HG02798 (cell line): Measurements from ENCODE around the gene CDK11A.

Source experiments
- ATAC-seq: cut with Tn5 transposase; IDR thresholded peaks from one replicate; pipeline ENCODE4 v1.9.1; 2021; ENCODE audit warnings: mild to moderate bottlenecking; ENCODE audit not compliant: unreplicated experiment, poor library complexity

Gene CDK11A

DNA sequence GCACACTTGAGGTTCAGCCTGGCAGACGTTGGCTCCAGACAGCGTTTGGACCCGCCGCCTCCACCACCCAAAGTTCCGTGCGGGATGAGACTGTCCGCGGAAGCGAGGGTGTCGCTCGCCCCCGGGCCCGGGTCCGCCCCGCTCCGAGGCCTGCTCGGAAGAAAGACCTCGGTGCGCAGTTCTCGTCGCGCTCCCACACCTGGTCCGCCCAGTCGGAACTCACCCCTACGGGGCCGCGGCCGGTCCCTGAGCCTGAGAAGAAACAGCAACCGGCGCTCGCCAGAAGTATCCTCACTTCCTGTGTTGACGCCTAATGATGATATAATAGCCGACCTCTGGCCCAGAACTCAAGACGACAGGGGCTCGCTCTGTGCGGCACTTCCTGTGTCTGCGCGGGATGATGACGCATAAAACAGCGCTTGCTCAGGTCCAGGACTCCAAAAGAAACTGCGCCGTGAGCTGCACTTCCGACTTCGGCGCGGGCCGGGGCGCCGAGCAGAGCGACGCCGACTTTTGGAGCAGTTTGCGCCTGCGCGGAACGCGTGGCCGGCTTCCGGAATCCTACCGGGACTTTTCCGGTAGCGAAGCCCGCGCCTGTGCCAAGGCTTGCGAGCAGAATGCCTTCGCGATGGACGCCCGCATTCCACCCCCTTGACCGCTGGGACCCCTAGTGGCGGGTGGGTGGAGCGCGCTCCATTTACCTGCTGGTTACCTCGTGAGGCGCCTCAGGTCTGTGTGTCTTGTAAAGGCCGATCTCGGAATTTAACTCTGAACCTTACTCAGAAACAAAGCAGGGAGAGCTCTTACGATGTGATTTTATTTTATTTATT is at the start of gene CDK11A:
Gene CDK11A (minus strand): TSS at position 323 of the 830 bp plus-strand sequence. CDS start 1,539 bp downstream, outside the sequence.
- ATAC-seq, result peak; percentile 98

DNA sequence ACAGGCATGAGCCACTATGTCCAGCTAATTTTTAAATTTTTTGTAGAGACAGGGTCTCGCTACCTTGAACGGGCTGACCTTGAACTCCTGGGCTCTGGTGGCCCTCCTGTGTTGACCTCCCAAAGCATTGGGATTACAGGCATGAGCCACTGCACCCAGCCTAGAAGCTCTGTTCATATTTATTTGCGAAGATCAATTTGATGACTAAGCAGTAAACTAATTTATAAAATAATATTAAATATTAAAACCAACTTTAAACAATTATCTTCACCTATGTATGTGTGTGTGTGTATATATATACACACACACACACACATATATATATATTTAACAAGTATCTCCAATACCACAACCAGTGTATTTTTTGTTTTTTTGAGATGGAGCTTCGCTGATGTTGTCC is 49.7 kb upstream of the CDK11A start:
- ATAC-seq, result no peak

DNA sequence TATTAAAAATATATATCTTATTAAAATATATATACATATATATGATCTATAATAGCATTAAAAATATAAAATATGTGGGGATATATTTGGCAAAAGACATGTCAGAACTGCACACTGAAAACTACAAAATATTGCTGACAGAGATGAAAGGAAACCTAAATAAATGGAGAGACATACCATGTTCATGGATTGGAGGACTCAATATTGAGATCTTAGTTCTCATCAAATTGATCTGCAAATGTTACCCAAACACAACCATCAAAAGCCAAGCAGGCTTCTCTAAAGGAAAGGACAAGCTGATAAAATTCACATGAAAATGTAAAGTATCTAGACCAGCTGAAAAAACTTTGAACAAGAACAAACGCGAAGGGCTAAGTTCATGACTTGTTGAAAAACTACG is 46.9 kb upstream of the CDK11A start:
- ATAC-seq, result no peak

DNA sequence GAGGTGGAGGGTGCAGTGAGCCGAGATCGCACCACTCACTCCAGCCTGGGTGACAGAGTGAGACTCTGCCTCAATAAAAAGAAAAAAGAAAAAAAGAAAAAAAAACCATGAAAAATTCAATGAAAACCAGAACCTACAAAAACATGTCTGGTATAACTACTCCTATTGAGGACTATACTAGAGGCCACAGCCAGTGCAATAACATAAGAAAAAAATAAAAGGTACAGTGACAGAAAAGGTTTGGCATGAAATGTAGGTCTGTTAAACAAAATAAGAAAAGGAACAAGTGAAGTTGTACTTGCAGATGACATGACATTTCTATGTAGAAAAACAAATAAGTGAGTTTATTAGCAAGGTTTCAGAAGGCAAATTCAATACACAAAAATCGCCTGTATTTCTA is 45.9 kb upstream of the CDK11A start:
- ATAC-seq, result no peak

DNA sequence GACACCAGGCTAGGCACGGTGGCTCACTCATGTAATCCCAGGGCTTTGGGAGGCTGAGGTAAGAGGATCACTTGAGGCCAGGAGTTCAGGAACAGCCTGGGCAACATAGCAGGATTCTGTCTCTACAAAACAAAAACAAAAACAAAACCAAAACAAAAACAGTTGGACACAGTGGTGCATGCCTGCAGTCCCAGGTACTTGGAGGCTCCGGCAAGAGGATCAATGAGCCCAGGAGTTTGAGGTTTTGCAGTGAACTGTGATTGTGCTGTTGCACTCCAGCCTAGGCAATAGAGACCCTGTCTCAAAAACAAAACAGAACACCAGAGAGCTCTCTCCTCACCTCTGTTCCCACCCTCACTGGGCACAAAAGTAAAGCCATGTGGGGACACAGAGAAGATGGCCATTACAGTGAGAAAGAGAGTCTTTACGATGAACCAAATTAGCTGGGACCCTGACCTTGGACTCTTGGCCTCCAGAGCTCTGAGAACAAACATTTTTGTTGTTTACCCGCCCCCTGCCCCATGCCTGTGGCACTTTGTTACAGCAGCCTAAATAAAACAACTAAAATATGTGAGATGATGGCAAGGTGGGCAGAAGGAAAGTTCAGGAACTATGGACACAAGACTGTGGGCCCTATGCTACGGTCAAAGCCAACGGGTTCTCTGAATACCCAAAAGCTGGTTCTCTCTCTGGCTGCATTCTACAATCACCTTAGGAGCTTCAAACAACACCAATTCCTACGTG is 44.3 kb upstream of the CDK11A start:
- ATAC-seq, result no peak

DNA sequence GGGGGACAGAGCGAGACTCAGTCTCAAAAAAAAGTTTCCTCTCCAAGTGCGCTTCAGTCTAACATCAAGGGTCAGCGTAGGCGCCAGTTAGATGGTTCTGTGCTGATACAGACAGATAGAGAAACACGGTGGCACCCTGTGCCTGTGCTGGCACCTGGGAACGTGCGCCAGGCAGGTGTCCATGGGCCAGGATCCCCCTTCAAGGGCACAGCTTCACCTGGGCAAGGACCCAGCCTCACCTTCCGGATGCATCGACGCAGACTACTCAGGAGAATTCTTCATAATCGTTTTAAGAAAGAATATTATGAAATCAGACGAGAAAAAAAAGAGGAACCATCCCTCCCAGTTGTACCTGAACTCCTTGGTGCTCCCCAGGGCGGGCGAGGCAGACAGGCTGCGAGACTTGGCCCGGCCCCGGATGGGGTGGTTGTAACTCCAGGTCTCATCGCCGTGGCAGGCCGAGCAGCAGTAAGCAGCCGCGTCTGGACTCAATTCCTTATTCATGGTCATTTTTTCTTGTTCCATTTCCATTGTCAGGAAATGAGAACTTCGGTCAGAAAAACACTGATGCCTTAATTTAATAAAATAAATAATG is 40.8 kb upstream of the CDK11A start:
- no peak for ATAC-seq

DNA sequence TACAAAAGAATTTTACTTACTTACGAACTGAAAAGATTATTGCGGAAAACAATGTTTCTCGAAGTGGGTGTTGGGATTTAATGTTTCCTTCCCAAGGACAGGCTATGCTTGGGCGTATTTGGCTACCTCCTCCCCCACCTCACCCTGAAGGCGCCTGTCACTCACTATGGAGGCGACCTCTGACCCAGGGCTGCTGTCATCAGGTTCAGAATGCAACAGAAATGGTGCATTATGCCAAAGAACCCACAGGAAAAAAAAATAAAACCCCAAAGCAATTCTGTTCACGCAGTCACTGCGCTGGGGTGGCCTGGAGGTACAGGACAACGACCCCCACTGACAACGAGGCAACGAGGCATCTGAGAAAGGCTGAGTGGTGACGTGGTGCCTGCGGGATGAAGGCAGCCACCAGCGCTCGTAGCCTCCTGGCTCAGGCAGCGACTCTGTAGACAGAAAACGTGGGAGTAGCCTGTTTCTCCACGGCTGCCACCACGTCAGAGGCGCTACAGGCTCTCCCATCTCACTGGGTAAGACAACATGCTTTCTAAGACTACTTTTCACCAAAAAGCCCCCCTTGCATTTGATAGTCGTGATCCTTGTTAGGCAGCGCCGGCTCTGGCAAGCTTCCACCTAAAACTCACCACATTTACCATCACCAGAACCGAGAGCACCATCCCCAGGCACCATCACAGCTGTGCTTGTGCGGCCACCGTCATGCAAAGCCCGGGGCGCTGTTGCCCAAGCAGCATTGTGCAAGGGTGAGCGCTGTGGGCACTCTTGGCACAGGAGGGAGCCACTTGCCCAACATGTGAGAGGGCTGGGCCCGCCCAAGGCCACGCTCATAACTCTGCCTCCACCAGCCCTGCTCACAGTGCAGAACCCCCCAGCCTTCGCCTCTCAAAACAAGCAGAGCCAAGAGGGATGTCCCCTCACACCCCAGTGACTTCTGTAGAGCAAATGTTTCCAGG is 39.8 kb upstream of the CDK11A start:
- ATAC-seq, result no peak

DNA sequence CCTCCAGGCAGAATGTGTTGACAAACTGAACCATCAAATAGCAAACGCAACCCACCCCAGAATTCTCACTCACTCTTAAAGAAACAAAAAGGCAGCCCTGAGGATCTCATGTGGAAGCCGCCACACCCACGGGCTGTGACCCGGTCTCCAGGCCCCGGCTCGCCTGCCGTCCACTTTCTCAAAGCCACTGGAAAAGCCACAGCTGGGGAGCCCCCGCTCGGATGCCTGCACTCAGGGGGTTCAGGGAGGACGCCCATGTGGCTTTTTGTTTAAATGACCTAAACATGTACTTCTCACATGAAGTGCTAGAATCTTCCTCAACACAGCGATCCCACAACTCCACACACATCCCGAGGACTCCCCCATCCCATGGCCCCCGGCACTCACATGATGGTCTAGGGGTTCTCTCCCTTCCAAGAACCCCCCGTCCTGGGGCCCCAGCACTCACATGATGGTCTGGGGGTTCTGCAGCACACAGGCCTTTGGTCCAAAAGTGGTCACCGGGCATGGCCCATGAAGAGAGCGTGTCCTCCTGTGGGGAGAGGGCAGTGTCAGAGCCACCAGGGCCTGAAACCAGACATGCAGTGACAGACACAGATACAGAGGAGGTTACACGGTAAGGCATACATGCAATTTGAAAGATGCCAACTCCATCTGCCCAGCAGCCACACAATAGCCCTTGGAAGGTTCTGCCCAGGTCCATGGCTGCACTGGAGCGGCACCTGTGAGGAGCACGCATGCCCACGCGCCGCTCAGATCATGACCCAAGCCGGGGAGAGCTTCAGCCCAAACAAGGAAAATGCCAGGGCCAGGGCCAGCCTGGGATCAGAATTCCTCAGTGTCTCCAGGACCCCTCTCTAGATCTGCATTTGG is 37.6 kb upstream of the CDK11A start:
- ATAC-seq, result no peak

DNA sequence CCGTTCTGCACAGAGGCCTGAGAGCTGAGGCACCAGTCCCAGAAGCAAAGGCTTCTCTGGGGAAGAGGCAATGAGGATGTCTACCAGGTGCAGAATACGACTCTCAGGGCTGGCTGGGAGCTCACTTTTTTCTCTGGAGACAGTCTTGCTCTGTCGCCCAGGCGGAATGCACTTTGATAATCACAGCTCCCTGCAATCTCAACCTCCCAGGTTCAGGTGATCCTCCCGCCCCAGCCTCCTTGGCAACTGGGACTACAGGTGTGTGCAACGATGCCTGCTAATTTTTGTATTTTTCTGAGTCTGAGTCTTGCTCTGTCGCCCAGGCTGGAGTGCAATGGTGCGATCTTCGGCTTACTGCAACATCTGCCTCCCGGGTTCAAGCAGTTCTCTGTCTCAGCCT is 36.6 kb upstream of the CDK11A start:
- ATAC-seq, result no peak

DNA sequence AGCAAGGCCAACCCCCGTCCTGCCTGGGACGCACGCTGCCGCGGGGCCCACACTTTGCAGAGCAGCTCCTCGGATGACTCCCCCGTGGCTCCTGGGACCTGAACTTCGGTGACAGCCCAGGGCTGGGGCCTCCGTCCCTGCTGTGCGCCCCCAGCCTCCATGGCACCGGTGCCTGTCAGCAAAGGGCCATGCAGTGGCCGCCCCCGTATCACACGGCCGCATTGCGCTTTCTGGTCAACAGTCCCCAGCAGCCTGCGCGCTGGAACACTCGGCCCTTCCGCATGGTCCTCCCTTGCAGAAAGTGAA is 36.1 kb upstream of the CDK11A start:
- ATAC-seq, result no peak

DNA sequence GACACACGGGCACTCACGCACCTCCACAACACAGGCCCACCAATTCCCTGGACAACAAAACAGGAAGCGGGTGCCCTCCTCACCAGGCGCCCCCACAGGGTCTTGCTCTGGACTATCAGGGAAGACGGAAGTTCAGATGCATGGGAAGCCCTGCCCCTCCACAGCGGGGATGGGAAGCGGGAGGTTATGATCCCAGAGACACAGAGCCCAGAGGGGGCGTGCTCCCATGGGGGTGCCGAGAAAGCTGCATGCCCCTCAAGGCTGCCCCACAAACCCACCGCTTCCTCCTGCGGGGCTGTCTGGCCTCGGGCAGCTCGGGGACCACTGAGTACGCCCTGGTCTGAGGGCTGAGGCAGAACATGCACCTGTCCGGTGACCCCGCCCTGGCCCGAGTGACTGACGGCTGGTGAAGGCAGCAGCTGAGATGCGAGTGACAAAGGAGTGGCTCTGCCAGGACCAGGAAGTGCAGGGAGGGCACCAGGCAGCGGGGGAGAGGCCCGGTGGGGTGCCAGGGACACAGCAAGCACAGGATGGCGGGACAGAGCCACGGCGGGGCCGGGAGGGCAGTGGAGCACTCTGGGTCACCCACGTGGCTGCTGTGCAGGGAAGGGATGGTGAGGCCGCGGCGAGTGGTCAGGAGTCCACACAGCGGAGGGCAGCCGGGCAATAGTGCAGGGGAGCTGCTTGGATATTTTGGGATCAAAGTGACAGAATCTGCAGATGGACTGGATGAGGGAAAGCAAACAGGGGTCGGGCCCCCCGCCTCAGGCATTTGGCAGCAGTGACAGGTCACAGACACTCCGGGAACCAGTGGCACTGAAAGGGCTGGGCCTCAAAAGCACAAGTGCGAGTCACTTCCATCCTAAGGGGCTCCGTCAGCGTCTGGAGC is 35.5 kb upstream of the CDK11A start:
- no peak for ATAC-seq

DNA sequence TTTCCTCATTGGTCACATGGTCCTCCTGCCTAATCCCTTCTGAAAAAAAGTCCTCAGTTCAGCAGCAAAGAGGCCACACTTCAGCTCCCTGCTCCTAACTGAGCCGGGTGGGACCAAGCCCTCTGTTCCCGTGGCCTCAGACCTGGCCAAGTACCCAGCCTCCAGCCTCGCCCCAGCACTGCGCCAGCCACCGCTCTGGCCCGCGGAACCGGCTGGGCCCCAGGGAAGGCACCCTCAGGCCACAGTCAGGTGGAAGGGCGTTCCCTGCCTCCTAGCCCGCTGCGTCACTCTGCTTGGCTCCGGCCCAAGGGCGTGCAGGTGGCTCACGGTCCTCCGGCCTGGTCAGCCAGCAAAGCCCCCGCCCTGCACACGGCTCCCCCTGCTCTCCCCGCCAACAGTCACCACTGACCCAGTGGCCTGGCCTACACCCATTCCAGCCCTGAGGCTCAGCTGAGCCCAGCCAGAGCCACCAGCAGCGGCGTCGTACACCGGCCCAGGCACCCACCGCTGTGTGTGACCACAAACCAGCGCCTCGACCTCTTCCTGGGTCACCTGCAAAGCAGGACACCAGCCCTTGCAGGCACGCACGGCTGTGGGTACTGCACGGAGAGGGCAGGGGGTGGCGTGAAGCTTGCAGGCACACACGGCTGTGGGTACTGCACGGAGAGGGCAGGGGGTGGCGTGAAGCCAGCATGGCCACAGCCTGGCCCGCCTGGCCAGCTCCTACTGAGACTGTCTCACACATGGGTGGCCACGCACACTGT is 34.7 kb upstream of the CDK11A start:
- no peak for ATAC-seq

DNA sequence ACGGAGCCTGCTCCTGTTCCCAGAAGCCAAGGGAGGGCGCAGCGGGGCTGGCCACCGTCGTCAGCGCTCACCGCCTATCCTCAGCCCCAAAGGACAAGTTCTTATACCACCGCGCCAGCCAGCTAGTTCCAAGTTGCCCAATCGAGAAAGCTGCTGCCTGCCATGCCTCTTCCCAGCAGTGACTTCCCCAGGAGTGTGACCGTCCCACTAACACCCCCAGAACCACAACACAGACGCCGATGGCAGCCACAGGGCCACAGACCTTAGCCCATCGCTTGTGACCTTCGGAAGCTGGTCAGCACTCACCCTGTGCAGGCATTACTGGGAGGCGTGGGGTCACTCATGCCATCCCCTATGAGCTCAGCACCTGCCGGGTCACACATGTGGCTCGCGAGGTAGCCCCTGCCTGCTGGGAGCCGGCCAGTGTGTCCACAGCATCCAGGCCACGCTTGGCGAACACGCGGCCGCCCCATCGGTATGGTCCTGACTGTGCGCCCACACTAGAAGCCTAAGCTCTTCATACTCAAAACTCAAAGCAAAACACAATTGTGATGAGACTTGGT is 34.0 kb upstream of the CDK11A start:
- ATAC-seq, result no peak

DNA sequence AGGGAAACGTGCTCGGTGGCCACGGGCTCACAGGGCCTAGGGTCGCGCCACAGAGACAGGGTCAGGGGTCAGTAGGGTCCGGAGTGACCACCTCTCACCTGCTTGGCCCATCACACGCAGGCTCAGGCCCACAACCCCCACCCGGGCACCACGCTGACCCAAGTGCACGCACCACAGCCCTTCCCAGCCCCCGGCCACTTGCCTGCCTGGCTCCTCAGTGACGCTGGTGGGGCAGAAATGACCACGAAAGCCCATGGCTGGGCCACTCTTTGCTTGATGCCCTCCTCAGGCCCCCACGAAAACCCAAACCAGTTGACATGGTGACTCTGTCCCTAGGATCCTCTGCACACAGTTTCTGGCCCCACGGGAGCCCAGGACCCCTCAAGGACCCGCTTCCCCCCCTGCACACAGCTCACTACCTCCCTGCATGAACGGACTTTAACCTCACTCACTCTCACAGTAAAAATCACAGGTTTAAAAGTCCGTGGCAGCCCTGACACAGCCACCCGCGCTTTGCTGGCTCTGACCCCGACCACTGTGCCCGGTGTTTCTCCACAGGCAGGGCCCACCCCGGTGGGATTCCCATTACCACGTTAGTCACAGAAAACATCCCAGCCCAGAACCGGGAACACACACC is 33.4 kb upstream of the CDK11A start:
- no peak for ATAC-seq

DNA sequence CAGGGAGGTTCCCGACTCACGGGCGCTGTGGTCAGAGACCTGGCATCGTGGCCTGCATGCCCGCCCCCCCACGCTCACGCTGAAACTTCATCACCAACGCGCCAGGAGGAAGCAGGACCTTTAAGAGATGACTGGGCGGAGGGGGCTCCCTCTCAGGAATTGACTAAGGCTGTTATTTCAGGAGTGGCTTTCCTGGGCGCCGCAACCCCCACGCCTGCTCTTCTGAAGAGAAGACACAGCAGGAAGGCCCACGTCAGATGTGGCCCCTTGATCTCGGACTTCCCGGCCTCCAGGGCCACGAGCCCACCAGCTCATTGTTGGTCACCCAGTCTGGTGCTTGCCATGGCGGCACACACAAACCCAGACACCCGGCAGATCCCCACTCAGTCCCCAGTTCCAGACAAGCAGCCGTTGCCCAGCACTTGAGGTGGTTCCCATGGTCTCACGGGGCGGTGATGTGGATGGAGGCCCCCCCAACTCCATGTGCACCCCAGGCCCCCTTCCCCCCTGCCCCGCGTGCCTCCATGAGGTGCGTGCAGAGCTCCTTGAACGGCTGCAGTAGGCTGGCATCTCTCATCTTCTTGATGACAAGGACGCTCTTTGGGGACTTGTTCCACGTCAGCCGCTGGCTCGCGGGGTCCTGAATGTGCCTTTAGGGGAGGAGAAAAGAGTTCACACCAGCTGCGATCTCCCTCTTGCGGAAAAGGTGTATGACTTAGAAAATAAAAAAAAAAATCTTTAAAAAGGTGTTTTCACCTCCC is 32.7 kb upstream of the CDK11A start:
- ATAC-seq, result no peak

DNA sequence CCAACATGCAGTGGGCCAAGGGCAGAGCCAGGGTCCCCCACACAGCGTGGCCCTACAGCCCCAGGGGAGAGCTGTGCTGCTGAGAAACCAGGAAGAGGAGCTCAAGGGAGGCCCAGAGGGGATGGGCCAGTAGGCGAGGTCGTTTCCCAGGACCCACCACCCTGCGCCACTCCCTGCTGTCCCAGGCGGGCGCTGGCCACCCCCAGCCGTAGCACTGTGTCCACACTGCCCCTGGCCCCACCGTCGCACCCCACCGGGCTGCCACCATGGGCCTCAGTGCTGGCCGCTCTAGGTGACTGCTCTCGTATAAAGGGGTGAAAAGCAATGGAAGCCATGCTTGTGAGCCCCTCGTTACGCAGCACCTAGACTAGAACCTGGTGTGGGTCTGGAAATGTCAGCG is 31.7 kb upstream of the CDK11A start:
- no peak for ATAC-seq
